ENCODE measurements around the gene CPEB3.

GRCh38 chr10:92005978-92006377 is 284.9 kb downstream of the CPEB3 start:
- TF ChIP-seq POLR2AphosphoS5 (IDR thresholded peaks at IDR 0.05) (no peak), POLR2A (IDR thresholded peaks at IDR 0.05) (no peak), CTCF (IDR thresholded peaks at IDR 0.05) (no peak)

Measured in prostate gland (tissue), 2 donors.